CD14-positive monocyte (primary cell): ENCODE results near the gene NINL. TPM values are rescaled to one million over a fixed set of nuclear protein-coding genes. Genes with fewer than 3 reads are reported as not detected.

Experiments used
- DNase-seq, 3 donors: peaks; one replicate each; pipeline ENCODE4 v3.0.0-alpha.2; 2011 to 2022
- H2AFZ ChIP-seq: 2 replicates; pipeline ENCODE4 v1.6.0; 2012; ENCODE audit warnings: mild to moderate bottlenecking, low read depth, low read length, inconsistent platforms; ENCODE audit not compliant: insufficient read depth, poor library complexity, severe bottlenecking
- H3K27ac ChIP-seq, 2 donors: 1 replicate in 1 of 2; 2 replicates in 1 of 2; pipeline ENCODE4 v1.5.1; 2012 to 2013; ENCODE audit warnings: low read length in 2 of 2, control low read depth in 1 of 2, inconsistent platforms in 1 of 2, low read depth in 1 of 2, mild to moderate bottlenecking in 1 of 2
- H3K27me3 ChIP-seq, 2 donors: one replicate each; pipeline versions ENCODE4 v1.6.0 to v1.6.1; 2011 to 2013; ENCODE audit warnings: low read length in 2 of 2; ENCODE audit not compliant: control insufficient read depth in 2 of 2, insufficient read depth in 2 of 2
- H3K36me3 ChIP-seq, 2 donors: replicated peaks in 1 of 2; 1 replicate in 1 of 2; 2 replicates in 1 of 2; pipeline versions ENCODE4 v1.5.1 to v1.6.1; 2012 to 2013; ENCODE audit warnings: low read length in 2 of 2, control low read depth in 1 of 2, inconsistent platforms in 1 of 2, mild to moderate bottlenecking in 1 of 2; ENCODE audit not compliant: insufficient read depth in 2 of 2, control insufficient read depth in 1 of 2
- H3K4me1 ChIP-seq, 2 donors: 1 replicate in 1 of 2; 2 replicates in 1 of 2; pipeline versions ENCODE4 v1.5.1 to v1.6.1; 2012 to 2013; ENCODE audit warnings: low read length in 2 of 2, control low read depth in 1 of 2, inconsistent platforms in 1 of 2, mild to moderate bottlenecking in 1 of 2, moderate library complexity in 1 of 2; ENCODE audit not compliant: insufficient read depth in 2 of 2, control insufficient read depth in 1 of 2
- H3K4me2 ChIP-seq: replicated peaks from 2 replicates; pipeline ENCODE3; 2012; ENCODE audit warnings: low read length, moderate library complexity, mild to moderate bottlenecking; ENCODE audit not compliant: poor library complexity, severe bottlenecking; ENCODE audit errors: extremely low read depth
- H3K4me3 ChIP-seq, 3 experiments: fragments of 200-600 bp in 1 of 3; sonication (generic) in 1 of 3; replicated peaks in 1 of 3; 1 replicate in 2 of 3; 2 replicates in 1 of 3; pipeline ENCODE4 v1.5.1; 2011 to 2013; ENCODE audit warnings: low read length in 3 of 3, mild to moderate bottlenecking in 3 of 3, control low read depth in 2 of 3, low read depth in 2 of 3, inconsistent platforms in 1 of 3, moderate library complexity in 1 of 3
- H3K79me2 ChIP-seq: 2 replicates; pipeline ENCODE4 v1.6.0; 2012; ENCODE audit warnings: mild to moderate bottlenecking, control low read depth, inconsistent platforms, low read length, moderate library complexity; ENCODE audit not compliant: insufficient read depth
- H3K9ac ChIP-seq: 2 replicates; pipeline ENCODE4 v1.6.0; 2017; ENCODE audit warnings: low read length, mild to moderate bottlenecking; ENCODE audit not compliant: insufficient read depth, poor library complexity, severe bottlenecking
- H3K9me3 ChIP-seq, 2 donors: replicated peaks in 1 of 2; 1 replicate in 1 of 2; 2 replicates in 1 of 2; pipeline versions ENCODE4 v1.5.1 to v1.6.1; 2012 to 2013; ENCODE audit warnings: low read length in 2 of 2, control low read depth in 1 of 2; ENCODE audit not compliant: control insufficient read depth in 1 of 2, insufficient read depth in 1 of 2
- H4K20me1 ChIP-seq: 2 replicates; pipeline ENCODE4 v1.6.0; 2012; ENCODE audit warnings: mild to moderate bottlenecking, low read length, control low read depth, moderate library complexity; ENCODE audit not compliant: insufficient read depth
- H3K27ac Mint-ChIP-seq, 7 donors: one replicate each; pipeline ENCODE4 v1.8.0; 2020; ENCODE audit warnings: mild to moderate bottlenecking in 7 of 7, mixed read lengths in 7 of 7, moderate library complexity in 6 of 7, inconsistent platforms in 2 of 7
- H3K27me3 Mint-ChIP-seq, 3 donors: one replicate each; pipeline ENCODE4 v1.8.0; 2021 to 2022; ENCODE audit warnings: low read depth in 3 of 3, mild to moderate bottlenecking in 3 of 3, mixed read lengths in 3 of 3, moderate library complexity in 3 of 3, inconsistent platforms in 1 of 3
- H3K36me3 Mint-ChIP-seq, 2 donors: one replicate each; pipeline ENCODE4 v1.8.0; 2020; ENCODE audit warnings: mixed read lengths in 2 of 2, inconsistent platforms in 1 of 2, mild to moderate bottlenecking in 1 of 2
- H3K4me1 Mint-ChIP-seq: one replicate; pipeline ENCODE4 v1.8.0; 2020; ENCODE audit warnings: mild to moderate bottlenecking, mixed read lengths
- H3K4me3 Mint-ChIP-seq, 2 donors: one replicate each; pipeline ENCODE4 v1.8.0; 2020; ENCODE audit warnings: mild to moderate bottlenecking in 2 of 2, mixed read lengths in 2 of 2, moderate library complexity in 1 of 2
- H3K9me3 Mint-ChIP-seq, 7 donors: one replicate each; pipeline ENCODE4 v1.8.0; 2020 to 2022; ENCODE audit warnings: mixed read lengths in 7 of 7, mild to moderate bottlenecking in 6 of 7, moderate library complexity in 6 of 7, inconsistent platforms in 2 of 7
- WGBS: methylation state at CpG from one replicate; pipeline ENCODE4 v1.1.5; 2013; ENCODE audit warnings: missing lambda C conversion rate; ENCODE audit not compliant: insufficient coverage; 5-methylcytosine and 5-hydroxymethylcytosine counted together
- intact Hi-C, 2 donors: fragments of 100-400 bp; cut with micrococcal nuclease; formaldehyde crosslinking; loops; one replicate each; pipeline versions ENCODE4 v1.15.0 to v1.15.1; 2023
- polyA plus RNA-seq, 3 donors: library from polyadenylated mRNA; depleted of rRNA in 1 of 3; unstranded in 2 of 3; stranded (reverse) in 1 of 3; fragments of 300-500 nt in 2 of 3; fragments of >200 nt in 1 of 3; fragmentation: Illumina TruSeq in 2 of 3; gene quantifications; 1 replicate in 2 of 3; 2 replicates in 1 of 3; pipeline ENCODE4 v1.2.3, GENCODE V29; 2012 to 2021
- TF ChIP-seq, protein P1 (sequence below): fragments of 200-600 bp; IDR thresholded peaks from one replicate; pipeline ENCODE4 v1.8.0; 2022; ENCODE audit warnings: antibody characterized with exemption, mild to moderate bottlenecking

NINL gene
- polyA plus RNA-seq, 3 donors, result 0.08 to 0.15 TPM; not detected in 1

DNA sequence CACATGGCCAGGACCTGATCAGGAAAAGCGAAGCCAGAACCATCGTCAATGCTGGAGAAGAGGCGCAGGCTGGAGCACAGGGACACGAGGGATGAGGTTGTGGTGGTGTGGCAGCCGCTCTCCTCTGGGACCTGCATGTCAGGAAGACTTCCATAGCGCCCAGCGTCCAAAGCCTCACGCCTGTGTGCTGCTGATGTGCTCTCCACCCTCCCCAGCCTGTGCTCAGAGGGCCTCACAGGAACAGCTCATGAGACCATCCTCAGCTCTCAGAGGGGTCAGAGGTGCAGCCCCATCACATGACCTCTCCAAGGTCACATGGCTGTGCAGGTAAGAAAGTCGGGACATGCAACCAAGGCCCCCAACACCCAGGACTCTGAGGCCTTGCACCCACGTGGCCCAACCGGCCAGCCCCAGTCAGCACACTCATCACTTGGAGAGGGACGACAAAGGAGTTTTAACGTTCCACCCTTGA lies 84.4 kb downstream of the NINL start:
- Histone ChIP-seq H3K4me1 (no peaks in the 10 kb centered on the region), H3K9me3 (no peaks in the 10 kb centered on the region), H3K27ac (no peak overlapping the region), H3K79me2 (no peaks in the 10 kb centered on the region), H4K20me1 (no peaks in the 10 kb centered on the region), H3K9ac (no peak overlapping the region), H3K36me3 (no peaks in the 10 kb centered on the region), H3K27me3 (no peaks in the 10 kb centered on the region), H3K4me2 (no peak overlapping the region), H3K4me3 (no peak overlapping the region), H2AFZ (no peak overlapping the region)
- H3K9me3 Mint-ChIP-seq, result no peaks in the 10 kb centered on the region
- 87% methylated on average over 7 of the region's 13 CpGs for WGBS
- no peak overlapping the region for H3K4me3 Mint-ChIP-seq
- TF ChIP-seq, protein P1, sequence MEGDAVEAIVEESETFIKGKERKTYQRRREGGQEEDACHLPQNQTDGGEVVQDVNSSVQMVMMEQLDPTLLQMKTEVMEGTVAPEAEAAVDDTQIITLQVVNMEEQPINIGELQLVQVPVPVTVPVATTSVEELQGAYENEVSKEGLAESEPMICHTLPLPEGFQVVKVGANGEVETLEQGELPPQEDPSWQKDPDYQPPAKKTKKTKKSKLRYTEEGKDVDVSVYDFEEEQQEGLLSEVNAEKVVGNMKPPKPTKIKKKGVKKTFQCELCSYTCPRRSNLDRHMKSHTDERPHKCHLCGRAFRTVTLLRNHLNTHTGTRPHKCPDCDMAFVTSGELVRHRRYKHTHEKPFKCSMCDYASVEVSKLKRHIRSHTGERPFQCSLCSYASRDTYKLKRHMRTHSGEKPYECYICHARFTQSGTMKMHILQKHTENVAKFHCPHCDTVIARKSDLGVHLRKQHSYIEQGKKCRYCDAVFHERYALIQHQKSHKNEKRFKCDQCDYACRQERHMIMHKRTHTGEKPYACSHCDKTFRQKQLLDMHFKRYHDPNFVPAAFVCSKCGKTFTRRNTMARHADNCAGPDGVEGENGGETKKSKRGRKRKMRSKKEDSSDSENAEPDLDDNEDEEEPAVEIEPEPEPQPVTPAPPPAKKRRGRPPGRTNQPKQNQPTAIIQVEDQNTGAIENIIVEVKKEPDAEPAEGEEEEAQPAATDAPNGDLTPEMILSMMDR, result no peak
- H3K4me1 Mint-ChIP-seq, result no peaks in the 10 kb centered on the region
- peaks cover 0 to 6% (median 1%) of the 10 kb centered on the region in 3 donors for H3K27me3 Mint-ChIP-seq
- DNase-seq, result no peak
- intact Hi-C loops, result no loop called here
- peak overlapping the region in 1 of 7 donors; percentile 63 for H3K27ac Mint-ChIP-seq
- no peaks in the 10 kb centered on the region for H3K36me3 Mint-ChIP-seq

DNA sequence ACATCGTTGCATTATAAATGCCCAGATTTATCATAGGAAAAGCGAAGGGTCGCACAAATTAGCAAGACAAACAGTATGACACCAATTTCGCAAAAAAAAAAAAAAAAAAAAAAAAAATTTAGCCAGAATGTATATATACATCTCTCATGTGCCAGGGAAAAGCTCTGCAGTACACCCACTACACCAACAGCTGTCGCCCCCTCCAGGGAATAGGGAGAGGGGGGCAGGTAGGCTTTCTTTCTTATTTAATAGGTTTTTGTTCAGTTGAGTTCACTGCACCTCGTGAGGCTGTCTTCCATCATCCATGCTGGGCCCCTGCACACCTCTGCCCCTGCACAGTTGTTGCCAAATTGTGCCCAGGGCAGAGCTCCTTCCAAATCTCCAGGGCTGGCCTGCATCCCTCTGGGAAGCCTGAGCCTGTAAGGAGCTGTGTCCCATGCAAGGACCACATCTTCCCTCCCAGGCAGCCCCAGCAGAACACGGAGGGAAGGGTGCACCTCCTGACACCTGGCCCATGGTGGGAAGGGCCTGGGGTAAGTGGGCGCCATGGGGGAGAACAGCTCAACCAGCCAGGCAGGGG lies 85.4 kb downstream of the NINL start:
- Histone ChIP-seq H3K9me3 (no peaks in the 10 kb centered on the region), H2AFZ (no peak overlapping the region), H3K27ac (no peak overlapping the region), H3K9ac (no peak overlapping the region), H3K27me3 (no peaks in the 10 kb centered on the region), H3K4me1 (no peaks in the 10 kb centered on the region), H3K79me2 (no peaks in the 10 kb centered on the region), H3K36me3 (no peaks in the 10 kb centered on the region), H3K4me2 (no peak overlapping the region), H3K4me3 (no peak overlapping the region), H4K20me1 (no peaks in the 10 kb centered on the region)
- Mint-ChIP-seq H3K9me3 (no peaks in the 10 kb centered on the region), H3K4me1 (no peaks in the 10 kb centered on the region), H3K27me3 (peaks cover 0 to 6% (median 1%) of the 10 kb centered on the region in 3 donors), H3K27ac (peak overlapping the region in 1 of 7 donors; percentile 46), H3K4me3 (no peak overlapping the region), H3K36me3 (no peaks in the 10 kb centered on the region)
- WGBS, result 90% methylated on average over 2 of the region's 8 CpGs
- TF ChIP-seq, protein P1, result no peak
- no peak for DNase-seq
- intact Hi-C loops, result no loop called here
